Aorta (tissue), 5 donors: Measurements from ENCODE around the gene COLEC11. TPM values are rescaled to one million over a fixed set of nuclear protein-coding genes. Genes with fewer than 3 reads are reported as not detected.

Source experiments
- ATAC-seq: fragments of 200-7000 bp; cut with Tn5 transposase; one replicate; pipeline ENCODE4 v1.9.1; 2022; ENCODE audit warnings: moderate library complexity; ENCODE audit not compliant: low FRiP score
- DNase-seq, 2 donors: peaks; one replicate each; pipeline ENCODE4 v3.0.0-alpha.2; 2020
- H3K27ac ChIP-seq, 2 donors: one replicate each; pipeline ENCODE4 v1.5.1; 2013; ENCODE audit warnings: low read length in 2 of 2, mild to moderate bottlenecking in 2 of 2, moderate library complexity in 2 of 2, control low read depth in 1 of 2, inconsistent platforms in 1 of 2, low read depth in 1 of 2
- H3K27me3 ChIP-seq, 2 donors: one replicate each; pipeline ENCODE4 v1.6.1; 2013; ENCODE audit warnings: control low read depth in 1 of 2, low read length in 1 of 2, mild to moderate bottlenecking in 1 of 2, moderate library complexity in 1 of 2; ENCODE audit not compliant: insufficient read depth in 2 of 2, control insufficient read depth in 1 of 2
- H3K36me3 ChIP-seq, 2 donors: one replicate each; pipeline ENCODE4 v1.6.1; 2013; ENCODE audit warnings: control low read depth in 1 of 2, low read length in 1 of 2, mild to moderate bottlenecking in 1 of 2; ENCODE audit not compliant: insufficient read depth in 2 of 2, control insufficient read depth in 1 of 2
- H3K4me1 ChIP-seq, 2 donors: one replicate each; pipeline ENCODE4 v1.6.1; 2013; ENCODE audit warnings: low read length in 2 of 2, control low read depth in 1 of 2, mild to moderate bottlenecking in 1 of 2, moderate library complexity in 1 of 2; ENCODE audit not compliant: insufficient read depth in 2 of 2, control insufficient read depth in 1 of 2
- H3K4me3 ChIP-seq, 2 donors: one replicate each; pipeline ENCODE4 v1.5.1; 2013; ENCODE audit warnings: low read length in 2 of 2, control low read depth in 1 of 2, mild to moderate bottlenecking in 1 of 2
- H3K9me3 ChIP-seq: one replicate; pipeline ENCODE4 v1.6.1; 2013; ENCODE audit warnings: mild to moderate bottlenecking, low read length; ENCODE audit not compliant: control insufficient read depth
- WGBS, 2 donors: extraction: QIAGEN DNeasy Blood & Tissue Kit; methylation state at CpG; one replicate each; pipeline ENCODE4 v1.1.7; 2013; 5-methylcytosine and 5-hydroxymethylcytosine counted together
- intact Hi-C, 2 donors: fragments of 100-400 bp; cut with DNase I; formaldehyde crosslinking; loops; one replicate each; pipeline versions ENCODE4 v1.14.2 to v1.15.0; 2022
- long read RNA-seq, 2 donors: library from polyadenylated mRNA; unstranded; transcript quantifications; one replicate each; pipeline ENCODE4 v2.0.0, GENCODE V29; 2020 to 2021
- polyA plus RNA-seq, 2 donors: library from polyadenylated mRNA; stranded (reverse); fragments of 200-250 nt; gene quantifications; one replicate each; pipeline ENCODE4 v1.2.3, GENCODE V29; 2013
- total RNA-seq, 2 donors: library from RNA; stranded (reverse); fragmentation: NEBNext Ultra II Directional; extraction: Animal tissue kit (Norgen Biotek cat#: 25700); gene quantifications; one replicate each; pipeline ENCODE4 v1.2.1, GENCODE V29; 2021
- donor health status: healthy with polysubstance abuse.
- donor health status: Bipolar disorder and iron deficiency.
- donor health status: DM: no; HTN: no; CAD: no.
- donor health status: DM: no; HTN: no; CAD: no.
- donor health status: DM: yes; HTN: yes; CAD: no.

COLEC11 gene
- total RNA-seq, result 1 to 10 TPM; 1.4 to 1.7 TPM
- 10 to 100 TPM; 31.3 to 33.2 TPM for polyA plus RNA-seq
- long read RNA-seq, donor 1, partial matches to known transcripts, result 1 of 4 reads
- long read RNA-seq, donor 1, other reads (novel, unspliced or antisense), result 0 of 4 reads
- long read RNA-seq, donor 2, partial matches to known transcripts, result 0 of 1 reads
- long read RNA-seq, donor 2, other reads (novel, unspliced or antisense), result 0 of 1 reads

- Histone ChIP-seq H3K4me3 (no peak within 1 kb of the TSS), H3K9me3 (no peaks in the 10 kb centered on the region), H3K4me1 (no peaks in the 10 kb centered on the region), H3K27me3 (no peaks in the 10 kb centered on the region), H3K27ac (no peak within 1 kb of the TSS), H3K36me3 (no peaks in the 10 kb centered on the region)
- DNase-seq (peak in 1 of 2 donors; percentile 79), ATAC-seq (peak; percentile 78)
- intact Hi-C loops, result no loop called here
- 28 to 36% methylated on average over 40 of the region's 40 CpGs for WGBS, 2 donors
These were observed at the start of gene COLEC11 for GRCh38 chr2:3594493-3595281. Gene COLEC11, plus strand, starts transcription at chr2:3595112. Its CDS starts 9,229 bp downstream, at chr2:3604341.

- WGBS, 2 donors, result 82 to 86% methylated on average over 10 of the region's 10 CpGs
- H3K27ac ChIP-seq, result no peak overlapping the region
- H3K4me3 ChIP-seq, result no peak overlapping the region
- no peaks in the 10 kb centered on the region for H3K4me1 ChIP-seq
- intact Hi-C loops, result no loop called here
- H3K27me3 ChIP-seq, result no peaks in the 10 kb centered on the region
- no peaks in the 10 kb centered on the region for H3K9me3 ChIP-seq
- no peak for ATAC-seq
- peaks cover 19% of the 10 kb centered on the region in 2 donors for H3K36me3 ChIP-seq
- no peak for DNase-seq
These were observed 49.0 kb upstream of the COLEC11 start for GRCh38 chr2:3545788-3546478.

GRCh38 chr2:3547915-3548314 lies 47.0 kb upstream of the COLEC11 start:
- WGBS, 2 donors, result 95 to 97% methylated on average over 2 of the region's 2 CpGs
- intact Hi-C loops, result no loop called here
- ATAC-seq (no peak), DNase-seq (no peak)
- H3K27me3 ChIP-seq, result no peaks in the 10 kb centered on the region
- H3K9me3 ChIP-seq, result no peaks in the 10 kb centered on the region
- H3K27ac ChIP-seq, result no peak overlapping the region
- peaks cover 0 to 2% of the 10 kb centered on the region in 2 donors for H3K4me1 ChIP-seq
- H3K4me3 ChIP-seq, result no peak overlapping the region
- peaks cover 19 to 23% of the 10 kb centered on the region in 2 donors for H3K36me3 ChIP-seq

GRCh38 chr2:3553946-3554345 lies 41.0 kb upstream of the COLEC11 start:
- no peak overlapping the region for H3K4me3 ChIP-seq
- H3K9me3 ChIP-seq, result no peaks in the 10 kb centered on the region
- WGBS, 2 donors, result 88 to 94% methylated on average over 10 of the region's 10 CpGs
- DNase-seq, result no peak
- ATAC-seq, result no peak
- peaks cover 0 to 15% of the 10 kb centered on the region in 2 donors for H3K36me3 ChIP-seq
- H3K27ac ChIP-seq, result no peak overlapping the region
- intact Hi-C loops, result no loop called here
- peaks cover 0 to 2% of the 10 kb centered on the region in 2 donors for H3K4me1 ChIP-seq
- H3K27me3 ChIP-seq, result no peaks in the 10 kb centered on the region

- Histone ChIP-seq H3K4me3 (peak overlapping the region; percentile 70 to 77), H3K9me3 (no peaks in the 10 kb centered on the region), H3K27ac (peak overlapping the region; percentile 51 to 86), H3K27me3 (no peaks in the 10 kb centered on the region), H3K4me1 (no peaks in the 10 kb centered on the region), H3K36me3 (peaks cover 0 to 5% of the 10 kb centered on the region in 2 donors)
- DNase-seq (no peak), ATAC-seq (no peak)
- 0% methylated on average over 34 to 40 of the region's 40 CpGs for WGBS, 2 donors
- intact Hi-C loops, result loop anchor here (1.0 to 5.0 kb wide), 5 partner anchors 15 to 180 kb away; partner anchors contain the start of genes ADI1 (in 1 of the 2), EIPR1 (in 1 of the 2), RPS7 (in 1 of the 2) and TRAPPC12 (in 1 of the 2)
These were observed 37.2 kb upstream of the COLEC11 start for GRCh38 chr2:3557639-3558204.

- intact Hi-C loops, result loop anchor here (1.0 to 5.0 kb wide), 5 partner anchors 14 to 181 kb away; partner anchors contain the start of genes ADI1 (in 1 of the 2), EIPR1 (in 1 of the 2), RPS7 (in 1 of the 2) and TRAPPC12 (in 1 of the 2)
- H3K27ac ChIP-seq, result peak within 1 kb of the TSS; percentile 51 to 87
- no peaks in the 10 kb centered on the region for H3K4me1 ChIP-seq
- peaks cover 0 to 5% of the 10 kb centered on the region in 2 donors for H3K36me3 ChIP-seq
- H3K4me3 ChIP-seq, result peak within 1 kb of the TSS; percentile 70 to 77
- ATAC-seq, result peak; percentile 100
- H3K27me3 ChIP-seq, result no peaks in the 10 kb centered on the region
- 0 to 1% methylated on average over 56 to 67 of the region's 67 CpGs for WGBS, 2 donors
- peak; percentile 99 to 100 for DNase-seq
- H3K9me3 ChIP-seq, result no peaks in the 10 kb centered on the region
These were observed 36.5 kb upstream of the COLEC11 start, which contains the start of gene RNASEH1 for GRCh38 chr2:3558205-3559014. Gene RNASEH1, minus strand, starts transcription at chr2:3558333. Its CDS starts 73 bp downstream, at chr2:3558260.

GRCh38 chr2:3563521-3563976 lies 31.4 kb upstream of the COLEC11 start:
- 88 to 89% methylated on average over 5 of the region's 5 CpGs for WGBS, 2 donors
- Histone ChIP-seq H3K9me3 (no peaks in the 10 kb centered on the region), H3K36me3 (no peaks in the 10 kb centered on the region), H3K4me1 (no peaks in the 10 kb centered on the region), H3K27ac (no peak overlapping the region), H3K27me3 (no peaks in the 10 kb centered on the region), H3K4me3 (no peak overlapping the region)
- no peak for DNase-seq
- ATAC-seq, result no peak
- intact Hi-C loops, result no loop called here
